Measurements from ENCODE around the gene PP2D1. TPM values are rescaled to one million over a fixed set of nuclear protein-coding genes. Genes with fewer than 3 reads are reported as not detected.
"Not testable (repeated sequence)": the region's sequence is repeated elsewhere in the genome, so short reads cannot be mapped to it uniquely, and the experiment has no call there.

The PP2D1 gene
- total and polyA plus RNA-seq, 2 donors (not counting 1 experiment from before 2014, with no cell fraction given) = not detected

DNA sequence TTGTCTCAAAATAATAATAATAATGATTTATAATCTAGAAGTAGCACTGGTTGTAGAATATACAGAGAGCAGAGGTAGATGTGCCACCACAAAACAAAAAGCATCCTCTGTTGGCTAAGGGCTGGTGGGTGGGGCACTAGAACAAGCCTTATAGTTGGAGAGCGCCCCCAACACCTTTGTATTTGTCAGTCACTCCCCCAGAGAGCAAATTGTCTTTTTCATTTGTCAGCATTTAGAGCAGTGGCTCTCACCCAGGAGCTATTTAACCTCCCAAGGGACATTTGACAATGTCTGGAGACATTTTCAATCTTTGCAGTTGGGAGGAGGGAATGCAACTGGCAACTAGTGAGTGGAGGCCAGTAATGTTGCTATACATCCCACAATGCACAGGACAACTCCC is 34.5 kb upstream of the PP2D1 start:
- TF ChIP-seq, protein P1, sequence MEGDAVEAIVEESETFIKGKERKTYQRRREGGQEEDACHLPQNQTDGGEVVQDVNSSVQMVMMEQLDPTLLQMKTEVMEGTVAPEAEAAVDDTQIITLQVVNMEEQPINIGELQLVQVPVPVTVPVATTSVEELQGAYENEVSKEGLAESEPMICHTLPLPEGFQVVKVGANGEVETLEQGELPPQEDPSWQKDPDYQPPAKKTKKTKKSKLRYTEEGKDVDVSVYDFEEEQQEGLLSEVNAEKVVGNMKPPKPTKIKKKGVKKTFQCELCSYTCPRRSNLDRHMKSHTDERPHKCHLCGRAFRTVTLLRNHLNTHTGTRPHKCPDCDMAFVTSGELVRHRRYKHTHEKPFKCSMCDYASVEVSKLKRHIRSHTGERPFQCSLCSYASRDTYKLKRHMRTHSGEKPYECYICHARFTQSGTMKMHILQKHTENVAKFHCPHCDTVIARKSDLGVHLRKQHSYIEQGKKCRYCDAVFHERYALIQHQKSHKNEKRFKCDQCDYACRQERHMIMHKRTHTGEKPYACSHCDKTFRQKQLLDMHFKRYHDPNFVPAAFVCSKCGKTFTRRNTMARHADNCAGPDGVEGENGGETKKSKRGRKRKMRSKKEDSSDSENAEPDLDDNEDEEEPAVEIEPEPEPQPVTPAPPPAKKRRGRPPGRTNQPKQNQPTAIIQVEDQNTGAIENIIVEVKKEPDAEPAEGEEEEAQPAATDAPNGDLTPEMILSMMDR (conservative IDR thresholded peaks at IDR 0.05 in 1 of 2, IDR thresholded peaks at IDR 0.05 in 1 of 2; ENCODE audit: low read depth in 1 of 2, low read length in 2 of 2) = no peak
- no peak for TF ChIP-seq EZH2 (IDR thresholded peaks at IDR 0.05; ENCODE audit: low read length, missing control alignments)
- Histone ChIP-seq H3K9ac (ENCODE audit: insufficient read depth, low read length) (no peak overlapping the region), H3K79me2 (ENCODE audit: control insufficient read depth, insufficient read depth, low read length) (no peaks in the 10 kb centered on the region)

DNA sequence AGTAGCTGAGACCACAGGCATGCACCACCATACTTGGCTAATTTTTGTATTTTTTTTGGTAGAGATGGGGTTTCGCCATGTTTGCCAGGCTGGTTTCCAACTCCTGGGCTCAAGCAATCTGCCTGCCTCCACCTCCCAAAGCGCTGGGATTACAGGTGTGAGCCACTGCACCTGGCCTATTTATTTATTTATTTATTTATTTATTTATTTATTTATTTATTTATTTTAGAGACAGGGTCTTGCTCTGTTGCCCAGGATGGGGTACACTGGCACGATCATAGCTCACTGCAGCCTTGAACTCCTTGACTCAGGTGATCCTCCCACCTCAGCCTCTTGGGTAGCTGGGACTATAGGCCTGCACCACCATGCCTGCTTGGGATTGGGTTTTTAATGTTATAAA is 33.1 kb upstream of the PP2D1 start:
- not testable (repeated sequence) for H3K27ac ChIP-seq (ENCODE audit: insufficient read depth, low read length); DNase-seq (ENCODE audit: low read depth in 2 of 2); H4K20me1 ChIP-seq (ENCODE audit: control insufficient read depth, extremely low read depth, insufficient read depth, low read length); H3K36me3 ChIP-seq (ENCODE audit: control insufficient read depth, insufficient read depth, low read length); H3K4me3 ChIP-seq (replicated peaks in 1 of 4; ENCODE audit: control extremely low read depth in 1 of 4, insufficient read depth in 1 of 4, low read depth in 3 of 4, low read length in 4 of 4); H3K27me3 ChIP-seq (ENCODE audit: control insufficient read depth, insufficient read depth, low read length); H3K4me2 ChIP-seq (ENCODE audit: extremely low read depth, insufficient read depth, low read length); H3K79me2 ChIP-seq (ENCODE audit: control insufficient read depth, insufficient read depth, low read length); H3K9me3 ChIP-seq (ENCODE audit: control insufficient read depth, insufficient read depth, low read depth, low read length); H2AFZ ChIP-seq (ENCODE audit: low read length); H3K9ac ChIP-seq (ENCODE audit: insufficient read depth, low read length)
- H3K4me1 ChIP-seq (ENCODE audit: control insufficient read depth, extremely low read depth, insufficient read depth, low read length) = peaks cover 11% of the 10 kb centered on the region

More for the DNA sequence above, 34.5 kb upstream of the PP2D1 start:
- no peak for DNase-seq (ENCODE audit: low read depth in 2 of 2)
- no peaks in the 10 kb centered on the region for H3K27me3 ChIP-seq (ENCODE audit: control insufficient read depth, insufficient read depth, low read length)
- H4K20me1 ChIP-seq (ENCODE audit: control insufficient read depth, extremely low read depth, insufficient read depth, low read length) = no peaks in the 10 kb centered on the region
- H3K4me1 ChIP-seq (ENCODE audit: control insufficient read depth, extremely low read depth, insufficient read depth, low read length) = peaks cover 11% of the 10 kb centered on the region
- no peaks in the 10 kb centered on the region for H3K36me3 ChIP-seq (ENCODE audit: control insufficient read depth, insufficient read depth, low read length)
- H3K4me2 ChIP-seq (ENCODE audit: extremely low read depth, insufficient read depth, low read length) = no peak overlapping the region
- no peak overlapping the region for H2AFZ ChIP-seq (ENCODE audit: low read length)
- H3K9me3 ChIP-seq (ENCODE audit: control insufficient read depth, insufficient read depth, low read depth, low read length) = no peaks in the 10 kb centered on the region
- H3K4me3 ChIP-seq (replicated peaks in 1 of 4; ENCODE audit: control extremely low read depth in 1 of 4, insufficient read depth in 1 of 4, low read depth in 3 of 4, low read length in 4 of 4) = no peak overlapping the region
- H3K27ac ChIP-seq (ENCODE audit: insufficient read depth, low read length) = no peak overlapping the region

DNA sequence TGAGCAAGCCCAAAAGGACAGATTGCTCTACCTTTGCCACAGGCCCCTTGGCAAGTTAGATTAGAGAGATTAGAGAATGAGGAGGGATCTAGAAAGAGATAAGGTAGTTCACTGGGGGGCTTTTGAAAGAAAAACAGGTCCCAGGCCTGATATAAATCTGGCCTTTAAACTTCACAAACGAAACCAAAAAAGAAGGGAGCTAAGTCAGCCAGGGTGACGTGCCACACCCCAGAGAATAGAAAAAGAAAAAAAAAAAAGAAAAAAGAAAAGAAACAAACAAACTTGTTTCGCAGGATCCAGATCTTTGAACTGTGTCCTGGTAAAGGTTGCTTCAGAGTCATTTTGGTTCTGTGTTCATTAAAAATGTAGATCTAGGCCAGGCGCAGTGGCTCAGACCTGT is 31.8 kb upstream of the PP2D1 start:
- Histone ChIP-seq H4K20me1 (ENCODE audit: control insufficient read depth, extremely low read depth, insufficient read depth, low read length) (no peaks in the 10 kb centered on the region), H3K4me3 (replicated peaks in 1 of 4; ENCODE audit: control extremely low read depth in 1 of 4, insufficient read depth in 1 of 4, low read depth in 3 of 4, low read length in 4 of 4) (peak overlapping the region in 1 of 4 experiments; percentile 3), H3K36me3 (ENCODE audit: control insufficient read depth, insufficient read depth, low read length) (no peaks in the 10 kb centered on the region), H3K9me3 (ENCODE audit: control insufficient read depth, insufficient read depth, low read depth, low read length) (no peaks in the 10 kb centered on the region), H2AFZ (ENCODE audit: low read length) (no peak overlapping the region), H3K4me2 (ENCODE audit: extremely low read depth, insufficient read depth, low read length) (peak overlapping the region; percentile 34), H3K27ac (ENCODE audit: insufficient read depth, low read length) (peak overlapping the region; percentile 38), H3K9ac (ENCODE audit: insufficient read depth, low read length) (no peak overlapping the region), H3K27me3 (ENCODE audit: control insufficient read depth, insufficient read depth, low read length) (no peaks in the 10 kb centered on the region), H3K4me1 (ENCODE audit: control insufficient read depth, extremely low read depth, insufficient read depth, low read length) (peaks cover 11% of the 10 kb centered on the region), H3K79me2 (ENCODE audit: control insufficient read depth, insufficient read depth, low read length) (no peaks in the 10 kb centered on the region)
- TF ChIP-seq, protein P1 (conservative IDR thresholded peaks at IDR 0.05 in 1 of 2, IDR thresholded peaks at IDR 0.05 in 1 of 2; ENCODE audit: low read depth in 1 of 2, low read length in 2 of 2) = no peak
- TF ChIP-seq EZH2 (IDR thresholded peaks at IDR 0.05; ENCODE audit: low read length, missing control alignments) = no peak
- no peak for DNase-seq (ENCODE audit: low read depth in 2 of 2)
